SK-MEL-5 (cell line): Measurements from ENCODE around the gene ZNF213. TPM values are rescaled to one million over a fixed set of nuclear protein-coding genes. Genes with fewer than 3 reads are reported as not detected.

ENCODE experiments used
- small RNA-seq, 2 experiments: library from RNA; depleted of rRNA; stranded (forward); fragments of <200 nt; gene quantifications; one replicate each; pipeline ENCODE3, GENCODE V24; 2014
- total RNA-seq: library from RNA; depleted of rRNA; stranded (reverse); fragments of >200 nt; shearing (Covaris generic); gene quantifications from 2 replicates; pipeline ENCODE4 v1.2.3, GENCODE V29; 2014; rRNA removed

ZNF213 gene
- total RNA-seq, 1 experiment from 2014 or later: 0.85 TPM

Small RNA genes lying within 50 kb of the gene (small RNA-seq; reads per million reads assigned to genes)
- gene RNU1-22P: 0.08 to 0.48 reads per million in 2 experiments

Other genes starting within 250 kb of the ZNF213 start
- 19.3 and 25.8 TPM in 2 replicates for gene FLYWCH1, start 223.1 kb upstream of the ZNF213 start, total RNA-seq
- 3.7 and 4.5 TPM in 2 replicates for gene KREMEN2, start 170.8 kb upstream of the ZNF213 start, total RNA-seq
- gene PAQR4, start 165.7 kb upstream of the ZNF213 start, total RNA-seq: 24.5 and 30.3 TPM in 2 replicates
- gene PKMYT1, start 154.6 kb upstream of the ZNF213 start, total RNA-seq: 12.5 and 13.8 TPM in 2 replicates
- gene CLDN9, start 122.1 kb upstream of the ZNF213 start, total RNA-seq: not detected in 2 replicates
- not detected in 2 replicates for gene CLDN6, start 116.8 kb upstream of the ZNF213 start, total RNA-seq
- 34.3 and 41.2 TPM in 2 replicates for gene TNFRSF12A, start 114.7 kb upstream of the ZNF213 start, total RNA-seq
- gene HCFC1R1, start 111.1 kb upstream of the ZNF213 start, total RNA-seq: 11.0 and 12.3 TPM in 2 replicates
- gene THOC6, start 111.0 kb upstream of the ZNF213 start, total RNA-seq: 15.4 and 24.3 TPM in 2 replicates
- 0.24 and 0.29 TPM in 2 replicates for gene BICDL2, start 98.1 kb upstream of the ZNF213 start, total RNA-seq
- 0.03 TPM in 1 of 2 replicates, not detected in the other for gene MMP25, start 88.5 kb upstream of the ZNF213 start, total RNA-seq
- gene IL32, start 69.4 kb upstream of the ZNF213 start, total RNA-seq: not detected in 2 replicates
- 0.13 TPM in 1 of 2 replicates, not detected in the other for gene ZSCAN10, start 35.7 kb upstream of the ZNF213 start, total RNA-seq
- gene ZNF205, start 22.4 kb upstream of the ZNF213 start, total RNA-seq: 13.6 and 14.3 TPM in 2 replicates
- gene OR1F1, start 53.2 kb downstream of the ZNF213 start, total RNA-seq: 0.21 TPM in 1 of 2 replicates, not detected in the other
- gene ZNF200, start 100.1 kb downstream of the ZNF213 start, total RNA-seq: 9.4 and 11.5 TPM in 2 replicates
- gene MEFV, start 121.6 kb downstream of the ZNF213 start, total RNA-seq: not detected in 2 replicates
- 42.9 and 48.0 TPM in 2 replicates for gene ZNF263, start 148.5 kb downstream of the ZNF213 start, total RNA-seq
- gene TIGD7, start 170.4 kb downstream of the ZNF213 start, total RNA-seq: 2.8 and 3.6 TPM in 2 replicates
- gene ZNF75A, start 170.5 kb downstream of the ZNF213 start, total RNA-seq: 17.2 and 17.6 TPM in 2 replicates
- gene OR2C1, start 220.9 kb downstream of the ZNF213 start, total RNA-seq: not detected in 2 replicates